Calu3 (cell line): Measurements from ENCODE around the gene SMCO1. TPM values are rescaled to one million over a fixed set of nuclear protein-coding genes. Genes with fewer than 3 reads are reported as not detected.
"Not testable (repeated sequence)": the region's sequence is repeated elsewhere in the genome, so short reads cannot be mapped to it uniquely, and the experiment has no call there.

Experiments
- BruUV-seq: library from RNA; stranded (reverse); fragments of 400-500 nt; replicated peaks from 2 replicates; lab custom pipeline; 2021; lab: Mats Ljungman, UMichigan
- CTCF ChIA-PET: fragments of 300-600 bp; sonication (Branson Sonifier 250); formaldehyde crosslinking; loops from one replicate; lab custom pipeline; 2022; ENCODE audit warnings: antibody characterized with exemption; lab: Charles Lee
- DNase-seq: peaks from one replicate; pipeline ENCODE4 v3.0.0; 2022
- H3K27ac Mint-ChIP-seq: one replicate; pipeline ENCODE4 v1.8.0; 2022; ENCODE audit warnings: mixed read lengths; ENCODE audit not compliant: unreplicated experiment
- H3K27me3 Mint-ChIP-seq: one replicate; pipeline ENCODE4 v1.8.0; 2022; ENCODE audit warnings: mixed read lengths; ENCODE audit not compliant: unreplicated experiment
- H3K36me3 Mint-ChIP-seq: one replicate; pipeline ENCODE4 v1.8.0; 2022; ENCODE audit warnings: mild to moderate bottlenecking, moderate library complexity, mixed read lengths; ENCODE audit not compliant: insufficient read depth, unreplicated experiment
- H3K4me1 Mint-ChIP-seq: one replicate; pipeline ENCODE4 v1.8.0; 2022; ENCODE audit warnings: mild to moderate bottlenecking, low read depth, mixed read lengths; ENCODE audit not compliant: unreplicated experiment
- H3K4me3 Mint-ChIP-seq: one replicate; pipeline ENCODE4 v1.8.0; 2022; ENCODE audit warnings: mild to moderate bottlenecking, low read depth, moderate library complexity, mixed read lengths; ENCODE audit not compliant: unreplicated experiment
- H3K9me3 Mint-ChIP-seq: one replicate; pipeline ENCODE4 v1.8.0; 2022; ENCODE audit warnings: low read depth, mixed read lengths; ENCODE audit not compliant: unreplicated experiment
- CTCF ChIP-seq: fragments of 200-600 bp; IDR thresholded peaks from one replicate; pipeline ENCODE4 v1.8.0; 2022; ENCODE audit warnings: antibody characterized with exemption; ENCODE audit not compliant: unreplicated experiment
- intact Hi-C: fragments of 100-400 bp; cut with micrococcal nuclease; formaldehyde crosslinking; loops from one replicate; pipeline ENCODE4 v1.10.0; 2022; ENCODE audit not compliant: unreplicated experiment
- total RNA-seq: library from RNA; stranded (reverse); gene quantifications from 2 replicates; pipeline ENCODE4 v1.2.3, GENCODE V29; 2022

The SMCO1 gene
- total RNA-seq, 1 experiment from 2014 or later = not detected

- Mint-ChIP-seq H3K4me3 (no peak overlapping the region), H3K27me3 (no peaks in the 10 kb centered on the region), H3K4me1 (no peaks in the 10 kb centered on the region), H3K36me3 (no peaks in the 10 kb centered on the region), H3K27ac (no peak overlapping the region), H3K9me3 (peaks cover 16% of the 10 kb centered on the region)
- no peak for TF ChIP-seq CTCF
- BruUV-seq = no TSS peak
- no peak for DNase-seq
- CTCF ChIA-PET = interaction anchor here (0.6 to 0.8 kb wide), 3 partner anchors 12 to 251 kb away, joined by 3 to 6 read pairs (median 4); no protein-coding TSS in a partner anchor
- intact Hi-C loops = no loop called here
These were observed 2.1 kb upstream of the SMCO1 start for GRCh38 chr3:196517162-196517800.

DNA sequence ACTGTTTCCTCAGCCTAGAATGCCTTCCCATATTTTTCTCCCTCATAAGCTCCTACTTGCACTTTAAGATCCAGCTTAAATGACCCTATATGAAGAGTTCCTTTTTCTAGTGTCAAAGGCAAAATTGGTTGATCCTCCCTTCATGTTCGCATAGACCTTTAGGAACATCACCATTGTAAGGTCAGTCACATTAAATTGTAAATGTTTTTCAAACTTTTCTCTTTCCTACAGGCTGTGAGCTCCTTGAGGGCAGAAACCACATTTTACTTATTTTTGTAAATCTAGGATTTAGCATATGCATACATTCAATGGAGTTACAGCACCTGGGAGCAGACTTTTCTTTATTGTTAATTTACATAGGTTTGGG is 813 bp downstream of the SMCO1 start:
- Mint-ChIP-seq H3K27ac (no peak overlapping the region), H3K36me3 (no peaks in the 10 kb centered on the region), H3K4me1 (no peaks in the 10 kb centered on the region)

DNA sequence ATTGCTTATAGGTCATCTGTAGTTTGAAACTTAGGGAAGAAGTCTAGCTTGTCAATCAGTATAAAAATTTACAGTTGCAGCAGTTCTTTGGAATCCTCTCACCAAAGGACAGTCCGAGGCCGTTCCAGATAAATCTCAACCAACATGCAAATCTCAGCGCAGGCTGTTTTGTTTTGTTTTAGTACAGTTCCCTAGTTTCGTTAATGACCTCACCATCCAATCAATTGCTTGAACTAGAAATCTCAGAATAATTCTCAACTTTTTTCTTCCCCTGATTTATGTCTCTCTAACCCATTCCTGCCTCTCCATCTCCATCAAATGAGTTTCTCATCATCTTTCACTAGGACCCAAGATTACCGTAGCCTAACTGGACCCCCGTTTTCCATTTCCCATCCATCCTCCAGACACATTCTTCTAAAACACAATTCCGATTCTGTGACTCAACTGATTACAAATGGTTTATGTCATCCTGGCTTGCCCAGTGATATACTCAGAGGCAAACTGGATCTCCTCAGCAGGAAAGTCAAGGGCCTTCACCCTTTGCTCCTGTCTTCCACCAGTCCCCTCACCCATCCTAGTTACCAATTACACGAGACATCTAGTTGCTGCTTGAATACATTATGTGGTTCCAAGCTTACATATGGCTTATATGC is 1.3 kb downstream of the SMCO1 start:
- intact Hi-C loops = no loop called here
- H3K4me1 Mint-ChIP-seq = no peaks in the 10 kb centered on the region
- no peak overlapping the region for H3K4me3 Mint-ChIP-seq
- H3K27ac Mint-ChIP-seq = no peak overlapping the region
- H3K36me3 Mint-ChIP-seq = no peaks in the 10 kb centered on the region
- no TSS peak for BruUV-seq
- peaks cover 13% of the 10 kb centered on the region for H3K27me3 Mint-ChIP-seq
- CTCF ChIA-PET = no interaction called here
- TF ChIP-seq CTCF = no peak
- peaks cover 6% of the 10 kb centered on the region for H3K9me3 Mint-ChIP-seq
- DNase-seq = no peak

More for the DNA sequence above, 813 bp downstream of the SMCO1 start:
- BruUV-seq = no TSS peak
- CTCF ChIA-PET = no interaction called here
- DNase-seq = no peak
- peaks cover 13% of the 10 kb centered on the region for H3K27me3 Mint-ChIP-seq
- no peak for TF ChIP-seq CTCF
- peaks cover 6% of the 10 kb centered on the region for H3K9me3 Mint-ChIP-seq
- H3K4me3 Mint-ChIP-seq = no peak overlapping the region
- intact Hi-C loops = no loop called here

DNA sequence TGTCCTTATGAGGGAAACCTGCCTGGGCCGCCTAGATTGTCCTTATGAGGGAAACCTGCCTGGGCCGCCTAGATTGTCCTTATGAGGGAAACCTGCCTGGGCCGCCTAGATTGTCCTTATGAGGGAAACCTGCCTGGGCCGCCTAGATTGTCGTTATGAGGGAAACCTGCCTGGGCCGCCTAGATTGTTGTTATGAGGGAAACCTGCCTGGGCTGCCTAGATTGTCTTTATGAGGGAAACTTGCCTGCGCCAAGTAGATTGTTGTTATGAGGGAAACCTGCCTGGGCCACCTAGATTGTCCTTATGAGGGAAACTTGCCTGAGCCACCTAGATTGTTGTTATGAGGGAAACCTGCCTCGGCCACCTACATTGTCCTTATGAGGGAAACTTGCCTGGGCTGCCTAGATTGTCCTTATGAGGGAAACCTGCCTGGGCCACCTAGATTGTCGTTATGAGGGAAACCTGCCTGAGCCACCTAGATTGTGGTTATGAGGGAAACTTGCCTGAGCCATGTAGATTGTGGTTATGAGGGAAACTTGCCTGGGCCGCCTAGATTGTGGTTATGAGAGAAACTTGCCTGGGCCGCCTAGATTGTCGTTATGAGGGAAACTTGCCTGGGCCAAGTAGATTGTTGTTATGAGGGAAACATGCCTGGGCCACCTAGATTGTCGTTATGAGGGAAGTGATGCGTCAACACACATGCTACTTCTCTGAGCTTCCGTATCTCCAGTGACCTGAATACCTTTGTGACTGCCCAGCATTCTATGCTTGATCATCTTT is 3.3 kb downstream of the SMCO1 start:
- H3K9me3 Mint-ChIP-seq, DNase-seq, H3K27ac Mint-ChIP-seq, BruUV-seq, H3K4me3 Mint-ChIP-seq, H3K36me3 Mint-ChIP-seq, H3K4me1 Mint-ChIP-seq, intact Hi-C loops: not testable (repeated sequence)
- peaks cover 13% of the 10 kb centered on the region for H3K27me3 Mint-ChIP-seq
- CTCF ChIA-PET = interaction anchor here (0.6 kb wide), 1 partner anchor 527 kb away, joined by 3 read pairs; no protein-coding TSS in a partner anchor

DNA sequence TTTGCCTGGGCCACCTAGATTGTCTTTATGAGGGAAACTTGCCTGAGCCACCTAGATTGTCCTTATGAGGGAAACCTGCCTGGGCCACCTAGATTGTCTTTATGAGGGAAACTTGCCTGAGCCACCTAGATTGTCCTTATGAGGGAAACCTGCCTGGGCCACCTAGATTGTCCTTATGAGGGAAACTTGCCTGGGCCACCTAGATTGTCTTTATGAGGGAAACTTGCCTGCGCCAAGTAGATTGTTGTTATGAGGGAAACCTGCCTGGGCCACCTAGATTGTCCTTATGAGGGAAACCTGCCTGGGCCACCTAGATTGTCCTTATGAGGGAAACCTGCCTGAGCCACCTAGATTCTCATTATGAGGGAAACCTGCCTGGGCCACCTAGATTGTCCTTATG is 4.0 kb downstream of the SMCO1 start:
- H3K4me1 Mint-ChIP-seq, H3K4me3 Mint-ChIP-seq, H3K9me3 Mint-ChIP-seq, DNase-seq, H3K27ac Mint-ChIP-seq, H3K36me3 Mint-ChIP-seq, intact Hi-C loops, BruUV-seq: not testable (repeated sequence)
- peaks cover 13% of the 10 kb centered on the region for H3K27me3 Mint-ChIP-seq
- CTCF ChIA-PET = interaction anchor here (0.6 kb wide), 1 partner anchor 232 kb away, joined by 4 read pairs; no protein-coding TSS in a partner anchor
